CD14-positive monocyte (primary cell): Measurements from ENCODE around the gene SBK1. TPM values are rescaled to one million over a fixed set of nuclear protein-coding genes. Genes with fewer than 3 reads are reported as not detected.

ENCODE experiments used
- DNase-seq, 3 donors: peaks; one replicate each; pipeline ENCODE4 v3.0.0-alpha.2; 2011 to 2022
- H2AFZ ChIP-seq: 2 replicates; pipeline ENCODE4 v1.6.0; 2012; ENCODE audit warnings: mild to moderate bottlenecking, low read depth, low read length, inconsistent platforms; ENCODE audit not compliant: insufficient read depth, poor library complexity, severe bottlenecking
- H3K27ac ChIP-seq, 2 donors: 1 replicate in 1 of 2; 2 replicates in 1 of 2; pipeline ENCODE4 v1.5.1; 2012 to 2013; ENCODE audit warnings: low read length in 2 of 2, control low read depth in 1 of 2, inconsistent platforms in 1 of 2, low read depth in 1 of 2, mild to moderate bottlenecking in 1 of 2
- H3K27me3 ChIP-seq, 2 donors: one replicate each; pipeline versions ENCODE4 v1.6.0 to v1.6.1; 2011 to 2013; ENCODE audit warnings: low read length in 2 of 2; ENCODE audit not compliant: control insufficient read depth in 2 of 2, insufficient read depth in 2 of 2
- H3K36me3 ChIP-seq, 2 donors: replicated peaks in 1 of 2; 1 replicate in 1 of 2; 2 replicates in 1 of 2; pipeline versions ENCODE4 v1.5.1 to v1.6.1; 2012 to 2013; ENCODE audit warnings: low read length in 2 of 2, control low read depth in 1 of 2, inconsistent platforms in 1 of 2, mild to moderate bottlenecking in 1 of 2; ENCODE audit not compliant: insufficient read depth in 2 of 2, control insufficient read depth in 1 of 2
- H3K4me1 ChIP-seq, 2 donors: 1 replicate in 1 of 2; 2 replicates in 1 of 2; pipeline versions ENCODE4 v1.5.1 to v1.6.1; 2012 to 2013; ENCODE audit warnings: low read length in 2 of 2, control low read depth in 1 of 2, inconsistent platforms in 1 of 2, mild to moderate bottlenecking in 1 of 2, moderate library complexity in 1 of 2; ENCODE audit not compliant: insufficient read depth in 2 of 2, control insufficient read depth in 1 of 2
- H3K4me2 ChIP-seq: replicated peaks from 2 replicates; pipeline ENCODE3; 2012; ENCODE audit warnings: low read length, moderate library complexity, mild to moderate bottlenecking; ENCODE audit not compliant: poor library complexity, severe bottlenecking; ENCODE audit errors: extremely low read depth
- H3K4me3 ChIP-seq, 3 experiments: fragments of 200-600 bp in 1 of 3; sonication (generic) in 1 of 3; replicated peaks in 1 of 3; 1 replicate in 2 of 3; 2 replicates in 1 of 3; pipeline ENCODE4 v1.5.1; 2011 to 2013; ENCODE audit warnings: low read length in 3 of 3, mild to moderate bottlenecking in 3 of 3, control low read depth in 2 of 3, low read depth in 2 of 3, inconsistent platforms in 1 of 3, moderate library complexity in 1 of 3
- H3K79me2 ChIP-seq: 2 replicates; pipeline ENCODE4 v1.6.0; 2012; ENCODE audit warnings: mild to moderate bottlenecking, control low read depth, inconsistent platforms, low read length, moderate library complexity; ENCODE audit not compliant: insufficient read depth
- H3K9ac ChIP-seq: 2 replicates; pipeline ENCODE4 v1.6.0; 2017; ENCODE audit warnings: low read length, mild to moderate bottlenecking; ENCODE audit not compliant: insufficient read depth, poor library complexity, severe bottlenecking
- H3K9me3 ChIP-seq, 2 donors: replicated peaks in 1 of 2; 1 replicate in 1 of 2; 2 replicates in 1 of 2; pipeline versions ENCODE4 v1.5.1 to v1.6.1; 2012 to 2013; ENCODE audit warnings: low read length in 2 of 2, control low read depth in 1 of 2; ENCODE audit not compliant: control insufficient read depth in 1 of 2, insufficient read depth in 1 of 2
- H4K20me1 ChIP-seq: 2 replicates; pipeline ENCODE4 v1.6.0; 2012; ENCODE audit warnings: mild to moderate bottlenecking, low read length, control low read depth, moderate library complexity; ENCODE audit not compliant: insufficient read depth
- H3K27ac Mint-ChIP-seq, 7 donors: one replicate each; pipeline ENCODE4 v1.8.0; 2020; ENCODE audit warnings: mild to moderate bottlenecking in 7 of 7, mixed read lengths in 7 of 7, moderate library complexity in 6 of 7, inconsistent platforms in 2 of 7
- H3K27me3 Mint-ChIP-seq, 3 donors: one replicate each; pipeline ENCODE4 v1.8.0; 2021 to 2022; ENCODE audit warnings: low read depth in 3 of 3, mild to moderate bottlenecking in 3 of 3, mixed read lengths in 3 of 3, moderate library complexity in 3 of 3, inconsistent platforms in 1 of 3
- H3K36me3 Mint-ChIP-seq, 2 donors: one replicate each; pipeline ENCODE4 v1.8.0; 2020; ENCODE audit warnings: mixed read lengths in 2 of 2, inconsistent platforms in 1 of 2, mild to moderate bottlenecking in 1 of 2
- H3K4me1 Mint-ChIP-seq: one replicate; pipeline ENCODE4 v1.8.0; 2020; ENCODE audit warnings: mild to moderate bottlenecking, mixed read lengths
- H3K4me3 Mint-ChIP-seq, 2 donors: one replicate each; pipeline ENCODE4 v1.8.0; 2020; ENCODE audit warnings: mild to moderate bottlenecking in 2 of 2, mixed read lengths in 2 of 2, moderate library complexity in 1 of 2
- H3K9me3 Mint-ChIP-seq, 7 donors: one replicate each; pipeline ENCODE4 v1.8.0; 2020 to 2022; ENCODE audit warnings: mixed read lengths in 7 of 7, mild to moderate bottlenecking in 6 of 7, moderate library complexity in 6 of 7, inconsistent platforms in 2 of 7
- WGBS: methylation state at CpG from one replicate; pipeline ENCODE4 v1.1.5; 2013; ENCODE audit warnings: missing lambda C conversion rate; ENCODE audit not compliant: insufficient coverage; 5-methylcytosine and 5-hydroxymethylcytosine counted together
- intact Hi-C, 2 donors: fragments of 100-400 bp; cut with micrococcal nuclease; formaldehyde crosslinking; loops; one replicate each; pipeline versions ENCODE4 v1.15.0 to v1.15.1; 2023
- polyA plus RNA-seq, 3 donors: library from polyadenylated mRNA; depleted of rRNA in 1 of 3; unstranded in 2 of 3; stranded (reverse) in 1 of 3; fragments of 300-500 nt in 2 of 3; fragments of >200 nt in 1 of 3; fragmentation: Illumina TruSeq in 2 of 3; gene quantifications; 1 replicate in 2 of 3; 2 replicates in 1 of 3; pipeline ENCODE4 v1.2.3, GENCODE V29; 2012 to 2021
- TF ChIP-seq, protein P1 (sequence below): fragments of 200-600 bp; IDR thresholded peaks from one replicate; pipeline ENCODE4 v1.8.0; 2022; ENCODE audit warnings: antibody characterized with exemption, mild to moderate bottlenecking

SBK1 gene
- polyA plus RNA-seq, 3 donors = 0.04 TPM; not detected in 2

DNA sequence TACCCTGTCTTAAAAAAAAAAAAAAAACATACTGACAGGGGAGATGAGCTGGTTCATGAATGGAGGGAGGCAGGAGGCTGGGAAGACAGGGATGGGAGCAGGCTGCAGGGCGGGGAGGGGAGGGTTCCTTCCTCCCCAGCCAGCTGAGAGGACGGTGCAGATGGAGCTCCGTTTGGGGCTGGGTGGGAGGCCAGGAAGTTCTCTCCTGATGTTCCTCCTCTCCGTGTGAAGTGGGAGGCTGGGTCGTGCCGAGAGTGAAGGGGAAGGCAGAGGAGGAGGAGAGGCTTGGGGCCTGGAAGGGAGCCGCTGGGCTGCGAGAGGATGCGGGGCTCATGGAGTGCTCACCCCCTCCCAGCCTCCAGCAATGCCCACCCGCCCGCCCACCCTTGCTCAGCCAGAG, 21.3 kb downstream of the SBK1 start:
- TF ChIP-seq, protein P1, sequence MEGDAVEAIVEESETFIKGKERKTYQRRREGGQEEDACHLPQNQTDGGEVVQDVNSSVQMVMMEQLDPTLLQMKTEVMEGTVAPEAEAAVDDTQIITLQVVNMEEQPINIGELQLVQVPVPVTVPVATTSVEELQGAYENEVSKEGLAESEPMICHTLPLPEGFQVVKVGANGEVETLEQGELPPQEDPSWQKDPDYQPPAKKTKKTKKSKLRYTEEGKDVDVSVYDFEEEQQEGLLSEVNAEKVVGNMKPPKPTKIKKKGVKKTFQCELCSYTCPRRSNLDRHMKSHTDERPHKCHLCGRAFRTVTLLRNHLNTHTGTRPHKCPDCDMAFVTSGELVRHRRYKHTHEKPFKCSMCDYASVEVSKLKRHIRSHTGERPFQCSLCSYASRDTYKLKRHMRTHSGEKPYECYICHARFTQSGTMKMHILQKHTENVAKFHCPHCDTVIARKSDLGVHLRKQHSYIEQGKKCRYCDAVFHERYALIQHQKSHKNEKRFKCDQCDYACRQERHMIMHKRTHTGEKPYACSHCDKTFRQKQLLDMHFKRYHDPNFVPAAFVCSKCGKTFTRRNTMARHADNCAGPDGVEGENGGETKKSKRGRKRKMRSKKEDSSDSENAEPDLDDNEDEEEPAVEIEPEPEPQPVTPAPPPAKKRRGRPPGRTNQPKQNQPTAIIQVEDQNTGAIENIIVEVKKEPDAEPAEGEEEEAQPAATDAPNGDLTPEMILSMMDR = no peak
- no peak for DNase-seq
- 20% methylated on average over 1 of the region's 11 CpGs for WGBS
- Mint-ChIP-seq H3K4me3 (no peak overlapping the region), H3K27ac (no peak overlapping the region), H3K9me3 (peaks cover 0 to 7% (median 0%) of the 10 kb centered on the region in 7 donors), H3K4me1 (peaks cover 8% of the 10 kb centered on the region), H3K27me3 (peaks cover 0 to 7% (median 0%) of the 10 kb centered on the region in 3 donors), H3K36me3 (no peaks in the 10 kb centered on the region)
- no peaks in the 10 kb centered on the region for H3K9me3 ChIP-seq
- no peaks in the 10 kb centered on the region for H3K36me3 ChIP-seq
- no peak overlapping the region for H2AFZ ChIP-seq
- no peaks in the 10 kb centered on the region for H4K20me1 ChIP-seq
- no peaks in the 10 kb centered on the region for H3K4me1 ChIP-seq
- H3K27ac ChIP-seq = no peak overlapping the region
- H3K79me2 ChIP-seq = no peaks in the 10 kb centered on the region
- intact Hi-C loops = no loop called here
- H3K4me2 ChIP-seq = no peak overlapping the region
- H3K27me3 ChIP-seq = no peaks in the 10 kb centered on the region
- no peak overlapping the region for H3K4me3 ChIP-seq
- no peak overlapping the region for H3K9ac ChIP-seq

GRCh38 chr16:28316054-28316453, 23.7 kb downstream of the SBK1 start:
- no peaks in the 10 kb centered on the region for H3K36me3 ChIP-seq
- intact Hi-C loops = loop anchor here in 1 of 2 donors (2.0 kb wide), 1 partner anchor 39 kb away; no protein-coding TSS in a partner anchor
- H3K27me3 ChIP-seq = no peaks in the 10 kb centered on the region
- H3K9ac ChIP-seq = no peak overlapping the region
- TF ChIP-seq, protein P1 = no peak
- no peak overlapping the region for H3K27ac Mint-ChIP-seq
- no peak overlapping the region for H3K4me3 Mint-ChIP-seq
- DNase-seq = no peak
- H3K4me3 ChIP-seq = no peak overlapping the region
- no peaks in the 10 kb centered on the region for H3K9me3 ChIP-seq
- no peak overlapping the region for H3K27ac ChIP-seq
- peaks cover 2% of the 10 kb centered on the region for H3K4me1 Mint-ChIP-seq
- peaks cover 0 to 7% (median 0%) of the 10 kb centered on the region in 3 donors for H3K27me3 Mint-ChIP-seq
- 77% methylated on average over 4 of the region's 6 CpGs for WGBS
- H4K20me1 ChIP-seq = no peaks in the 10 kb centered on the region
- H3K4me2 ChIP-seq = no peak overlapping the region
- H3K9me3 Mint-ChIP-seq = peaks cover 0 to 1% (median 0%) of the 10 kb centered on the region in 7 donors
- no peaks in the 10 kb centered on the region for H3K4me1 ChIP-seq
- H3K36me3 Mint-ChIP-seq = no peaks in the 10 kb centered on the region
- no peaks in the 10 kb centered on the region for H3K79me2 ChIP-seq
- no peak overlapping the region for H2AFZ ChIP-seq
